NT2/D1 (cell line): Measurements from ENCODE around the gene LIFR.

Source experiments
- SUZ12 ChIP-seq: IDR thresholded peaks from 2 replicates; pipeline ENCODE4 v1.6.1; 2011; ENCODE audit not compliant: insufficient read length, insufficient read depth; ENCODE audit errors: extremely low read depth
- YY1 ChIP-seq: IDR thresholded peaks from 2 replicates; pipeline ENCODE4 v1.6.1; 2011; ENCODE audit not compliant: insufficient read length, insufficient read depth
- ZNF274 ChIP-seq: IDR thresholded peaks from 2 replicates; pipeline ENCODE4 v1.6.1; 2011; ENCODE audit warnings: mild to moderate bottlenecking, low read depth, low read length

GRCh38 chr5:38426986-38427950 lies 129.2 kb downstream of the LIFR start:
- no peak for TF ChIP-seq YY1
- TF ChIP-seq ZNF274 = no peak
- TF ChIP-seq SUZ12 = no peak
